ENCODE data around the gene SLC7A11.
A peak's percentile ranks its signal among the peaks of the same experiment; 100 is the strongest.

Gene SLC7A11

GRCh38 chr4:138224614-138225013, 17.5 kb downstream of the SLC7A11 start:
- Histone ChIP-seq H3K27ac (ENCODE audit: low read depth, low read length, poor library complexity, severe bottlenecking) (no peak overlapping the region), H3K4me1 (ENCODE audit: insufficient read depth, low read length, severe bottlenecking) (peaks cover 26% of the 10 kb centered on the region), H3K4me2 (ENCODE audit: low read length) (no peak overlapping the region), H3K4me3 (ENCODE audit: low read depth, low read length, poor library complexity, severe bottlenecking) (no peak overlapping the region), H3K9me3 (ENCODE audit: low read length) (no peaks in the 10 kb centered on the region), H3K9ac (ENCODE audit: low read length) (no peak overlapping the region), H4K20me1 (ENCODE audit: insufficient read depth, low read length) (no peaks in the 10 kb centered on the region), H3K79me2 (ENCODE audit: insufficient read depth, low read length) (no peaks in the 10 kb centered on the region), H3K27me3 (ENCODE audit: insufficient read depth, low read length) (no peaks in the 10 kb centered on the region), H3K9me2 (ENCODE audit: low read depth, low read length) (no peaks in the 10 kb centered on the region), H2AFZ (ENCODE audit: low read length) (no peak overlapping the region), H3F3A (ENCODE audit: insufficient read depth, low read length) (no peaks in the 10 kb centered on the region), H3K36me3 (ENCODE audit: insufficient read depth, low read length) (peaks cover 8% of the 10 kb centered on the region; the same call in 1 of the 2 replicates)
- no peak for TF ChIP-seq CTCF (IDR thresholded peaks at IDR 0.05; ENCODE audit: low read length)
- TF ChIP-seq EZH2 (IDR thresholded peaks at IDR 0.05; ENCODE audit: borderline replicate concordance, low read length), result no peak

- Histone ChIP-seq H3K27ac (ENCODE audit: low read depth, low read length, poor library complexity, severe bottlenecking) (peak overlapping the region; percentile 62), H2AFZ (ENCODE audit: low read length) (no peak overlapping the region), H3K9me3 (ENCODE audit: low read length) (no peaks in the 10 kb centered on the region), H3K27me3 (ENCODE audit: insufficient read depth, low read length) (no peaks in the 10 kb centered on the region), H3F3A (ENCODE audit: insufficient read depth, low read length) (no peaks in the 10 kb centered on the region), H3K4me2 (ENCODE audit: low read length) (peak overlapping the region; percentile 11; the same call in 1 of the 2 replicates), H3K36me3 (ENCODE audit: insufficient read depth, low read length) (peaks cover 8% of the 10 kb centered on the region; the same call in 1 of the 2 replicates), H3K4me1 (ENCODE audit: insufficient read depth, low read length, severe bottlenecking) (peaks cover 26% of the 10 kb centered on the region), H3K79me2 (ENCODE audit: insufficient read depth, low read length) (no peaks in the 10 kb centered on the region), H3K9ac (ENCODE audit: low read length) (no peak overlapping the region), H4K20me1 (ENCODE audit: insufficient read depth, low read length) (no peaks in the 10 kb centered on the region), H3K4me3 (ENCODE audit: low read depth, low read length, poor library complexity, severe bottlenecking) (no peak overlapping the region), H3K9me2 (ENCODE audit: low read depth, low read length) (no peaks in the 10 kb centered on the region)
- TF ChIP-seq EZH2 (IDR thresholded peaks at IDR 0.05; ENCODE audit: borderline replicate concordance, low read length) (no peak), CTCF (IDR thresholded peaks at IDR 0.05; ENCODE audit: low read length) (no peak)
Observed at GRCh38 chr4:138223231-138223910, 18.8 kb downstream of the SLC7A11 start.

GRCh38 chr4:138222046-138222445, 20.1 kb downstream of the SLC7A11 start:
- Histone ChIP-seq H3K4me1 (ENCODE audit: insufficient read depth, low read length, severe bottlenecking) (peaks cover 26% of the 10 kb centered on the region), H3K4me3 (ENCODE audit: low read depth, low read length, poor library complexity, severe bottlenecking) (no peak overlapping the region), H3K9me3 (ENCODE audit: low read length) (no peaks in the 10 kb centered on the region), H3K4me2 (ENCODE audit: low read length) (no peak overlapping the region), H3K27me3 (ENCODE audit: insufficient read depth, low read length) (no peaks in the 10 kb centered on the region), H3K36me3 (ENCODE audit: insufficient read depth, low read length) (peaks cover 8% of the 10 kb centered on the region; the same call in 1 of the 2 replicates), H4K20me1 (ENCODE audit: insufficient read depth, low read length) (no peaks in the 10 kb centered on the region), H3K27ac (ENCODE audit: low read depth, low read length, poor library complexity, severe bottlenecking) (no peak overlapping the region), H3K79me2 (ENCODE audit: insufficient read depth, low read length) (no peaks in the 10 kb centered on the region), H3F3A (ENCODE audit: insufficient read depth, low read length) (no peaks in the 10 kb centered on the region), H3K9ac (ENCODE audit: low read length) (no peak overlapping the region), H3K9me2 (ENCODE audit: low read depth, low read length) (no peaks in the 10 kb centered on the region), H2AFZ (ENCODE audit: low read length) (no peak overlapping the region)
- TF ChIP-seq CTCF (IDR thresholded peaks at IDR 0.05; ENCODE audit: low read length) (no peak), EZH2 (IDR thresholded peaks at IDR 0.05; ENCODE audit: borderline replicate concordance, low read length) (no peak)
